Testis (tissue), 2 donors: ENCODE measurements around the gene AKR1C2.
"Not testable (repeated sequence)": the region's sequence is repeated elsewhere in the genome, so short reads cannot be mapped to it uniquely, and the experiment has no call there.

ENCODE experiments used
- POLR2A ChIP-seq: fragments of 450-650 bp; IDR thresholded peaks from one replicate; pipeline ENCODE4 v1.6.1; 2017; ENCODE audit warnings: antibody characterized with exemption, mild to moderate bottlenecking, moderate library complexity
- TF ChIP-seq, protein P1 (sequence below), 3 experiments: fragments of 450-650 bp in 2 of 3; fragments of 200-600 bp in 1 of 3; sonication (generic) in 1 of 3; IDR thresholded peaks; one replicate each; pipeline ENCODE4 v1.5.1; 2016 to 2019; ENCODE audit warnings: antibody characterized with exemption in 3 of 3, mild to moderate bottlenecking in 2 of 3, moderate library complexity in 1 of 3

DNA sequence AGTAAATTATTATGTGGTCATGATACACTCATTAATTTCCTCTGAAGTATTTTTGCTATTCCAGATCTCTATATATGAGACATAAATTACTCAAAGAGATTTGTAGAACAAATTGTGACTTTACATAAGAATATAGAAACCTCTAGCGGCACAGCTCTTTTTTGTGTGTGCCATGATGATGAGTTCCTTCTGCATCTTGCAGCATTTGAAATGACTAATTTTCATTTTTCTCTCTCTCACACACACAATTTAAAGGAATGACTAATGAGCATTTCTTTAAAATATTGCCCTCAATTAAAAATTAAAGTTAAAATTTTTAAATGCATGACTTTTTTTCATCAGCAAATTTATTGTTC lies 351 bp upstream of the AKR1C2 start:
- not testable (repeated sequence) for TF ChIP-seq POLR2A
- TF ChIP-seq, protein P1, sequence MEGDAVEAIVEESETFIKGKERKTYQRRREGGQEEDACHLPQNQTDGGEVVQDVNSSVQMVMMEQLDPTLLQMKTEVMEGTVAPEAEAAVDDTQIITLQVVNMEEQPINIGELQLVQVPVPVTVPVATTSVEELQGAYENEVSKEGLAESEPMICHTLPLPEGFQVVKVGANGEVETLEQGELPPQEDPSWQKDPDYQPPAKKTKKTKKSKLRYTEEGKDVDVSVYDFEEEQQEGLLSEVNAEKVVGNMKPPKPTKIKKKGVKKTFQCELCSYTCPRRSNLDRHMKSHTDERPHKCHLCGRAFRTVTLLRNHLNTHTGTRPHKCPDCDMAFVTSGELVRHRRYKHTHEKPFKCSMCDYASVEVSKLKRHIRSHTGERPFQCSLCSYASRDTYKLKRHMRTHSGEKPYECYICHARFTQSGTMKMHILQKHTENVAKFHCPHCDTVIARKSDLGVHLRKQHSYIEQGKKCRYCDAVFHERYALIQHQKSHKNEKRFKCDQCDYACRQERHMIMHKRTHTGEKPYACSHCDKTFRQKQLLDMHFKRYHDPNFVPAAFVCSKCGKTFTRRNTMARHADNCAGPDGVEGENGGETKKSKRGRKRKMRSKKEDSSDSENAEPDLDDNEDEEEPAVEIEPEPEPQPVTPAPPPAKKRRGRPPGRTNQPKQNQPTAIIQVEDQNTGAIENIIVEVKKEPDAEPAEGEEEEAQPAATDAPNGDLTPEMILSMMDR (IDR thresholded peaks at IDR 0.05) = not testable (repeated sequence)
